ENCODE results near the gene APBB2. TPM values are rescaled to one million over a fixed set of nuclear protein-coding genes. Genes with fewer than 3 reads are reported as not detected.

APBB2 gene
- total and polyA plus RNA-seq, 2 experiments from 2014 or later = 35.8 to 74.8 TPM

- H3K27me3 Mint-ChIP-seq (ENCODE audit: insufficient read depth, low read depth, poor library complexity) = peaks cover 2% of the 10 kb centered on the region
- no peak overlapping the region for H3K4me2 ChIP-seq
- no peak overlapping the region for H2AFZ ChIP-seq
- no peak overlapping the region for H3K4me3 ChIP-seq
- TF ChIP-seq EZH2phosphoT487 (IDR thresholded peaks at IDR 0.05; ENCODE audit: unreplicated experiment) (no peak), NANOG (IDR thresholded peaks at IDR 0.05; ENCODE audit: borderline replicate concordance) (no peak), EZH2 (IDR thresholded peaks at IDR 0.05; ENCODE audit: low read depth, unreplicated experiment) (no peak), ZNF114 (CRISPR knock-in tag; IDR thresholded peaks at IDR 0.05) (no peak), POLR2AphosphoS5 (IDR thresholded peaks at IDR 0.05; ENCODE audit: low read depth) (no peak), ZNF462 (CRISPR knock-in tag; IDR thresholded peaks at IDR 0.05) (no peak), JUNB (IDR thresholded peaks at IDR 0.05; ENCODE audit: unreplicated experiment) (no peak)
- H3K4me3 Mint-ChIP-seq = no peak overlapping the region
- H3F3A ChIP-seq (replicated peaks; ENCODE audit: low read depth) = peaks cover 6% of the 10 kb centered on the region; the same call in 1 of the 2 replicates
- no peak overlapping the region for H3K27ac ChIP-seq (ENCODE audit: low read depth)
- no peak for DNase-seq (ENCODE audit: low spot score)
- no peak for ATAC-seq
- no peaks in the 10 kb centered on the region for H3K9me2 ChIP-seq (ENCODE audit: insufficient read depth)
- no peaks in the 10 kb centered on the region for H3K27me3 ChIP-seq (ENCODE audit: insufficient read depth)
- H3K79me2 ChIP-seq (replicated peaks; ENCODE audit: insufficient read depth) = peaks cover 3% of the 10 kb centered on the region
- H3K36me3 ChIP-seq (ENCODE audit: insufficient read depth) = no peaks in the 10 kb centered on the region
- peaks cover 20% of the 10 kb centered on the region for H3K4me1 ChIP-seq (ENCODE audit: insufficient read depth)
- no peaks in the 10 kb centered on the region for H4K20me1 ChIP-seq (replicated peaks; ENCODE audit: insufficient read depth)
- no peaks in the 10 kb centered on the region for H3K36me3 Mint-ChIP-seq (ENCODE audit: low read depth)
- peaks cover 28% of the 10 kb centered on the region for H3K4me1 Mint-ChIP-seq
- no peak overlapping the region for H3K27ac Mint-ChIP-seq
- H3K9me3 Mint-ChIP-seq = no peaks in the 10 kb centered on the region
Observed at GRCh38 chr4:41076481-41076880, 137.9 kb downstream of the APBB2 start.

- Histone ChIP-seq H3K79me2 (replicated peaks; ENCODE audit: insufficient read depth) (peaks cover 3% of the 10 kb centered on the region), H4K20me1 (replicated peaks; ENCODE audit: insufficient read depth) (no peaks in the 10 kb centered on the region), H3K4me1 (ENCODE audit: insufficient read depth) (peaks cover 28% of the 10 kb centered on the region), H2AFZ (no peak overlapping the region), H3K27me3 (ENCODE audit: insufficient read depth) (no peaks in the 10 kb centered on the region), H3K4me3 (no peak overlapping the region), H3K36me3 (ENCODE audit: insufficient read depth) (no peaks in the 10 kb centered on the region), H3F3A (replicated peaks; ENCODE audit: low read depth) (no peaks in the 10 kb centered on the region), H3K9me2 (ENCODE audit: insufficient read depth) (no peaks in the 10 kb centered on the region), H3K4me2 (no peak overlapping the region), H3K27ac (ENCODE audit: low read depth) (no peak overlapping the region)
- H3K27me3 Mint-ChIP-seq (ENCODE audit: insufficient read depth, low read depth, poor library complexity) = peaks cover 2% of the 10 kb centered on the region
- H3K4me3 Mint-ChIP-seq = no peak overlapping the region
- ATAC-seq (no peak), DNase-seq (ENCODE audit: low spot score) (no peak)
- H3K4me1 Mint-ChIP-seq = peaks cover 43% of the 10 kb centered on the region
- no peaks in the 10 kb centered on the region for H3K9me3 Mint-ChIP-seq
- no peaks in the 10 kb centered on the region for H3K36me3 Mint-ChIP-seq (ENCODE audit: low read depth)
- no peak overlapping the region for H3K27ac Mint-ChIP-seq
- no peak for TF ChIP-seq CREB1 (CRISPR knock-in tag; IDR thresholded peaks at IDR 0.05; ENCODE audit: low read depth)
- no peak for TF ChIP-seq ZNF114 (CRISPR knock-in tag; IDR thresholded peaks at IDR 0.05)
- no peak for TF ChIP-seq STAT1 (IDR thresholded peaks at IDR 0.05; ENCODE audit: unreplicated experiment)
- TF ChIP-seq JUNB (IDR thresholded peaks at IDR 0.05; ENCODE audit: unreplicated experiment) = no peak
- TF ChIP-seq POLR2AphosphoS5 (IDR thresholded peaks at IDR 0.05; ENCODE audit: low read depth) = no peak
- TF ChIP-seq EZH2phosphoT487 (IDR thresholded peaks at IDR 0.05; ENCODE audit: unreplicated experiment) = no peak
- no peak for TF ChIP-seq REST (IDR thresholded peaks at IDR 0.05; ENCODE audit: unreplicated experiment)
- no peak for TF ChIP-seq CTCF (conservative IDR thresholded peaks at IDR 0.05; ENCODE audit: low read depth in 2 of 2)
- TF ChIP-seq EZH2 (IDR thresholded peaks at IDR 0.05; ENCODE audit: low read depth, unreplicated experiment) = no peak
Observed at GRCh38 chr4:41074215-41074614, 140.1 kb downstream of the APBB2 start.
